22Rv1 (cell line): Measurements from ENCODE around the gene CDA.
"Not testable (repeated sequence)": the region's sequence is repeated elsewhere in the genome, so short reads cannot be mapped to it uniquely, and the experiment has no call there.

Source experiments
- H3K27ac ChIP-seq: fragments of 450-650 bp; 2 replicates; pipeline ENCODE4 v1.5.1; 2017
- ZFX ChIP-seq: fragments of 450-650 bp; IDR thresholded peaks from 2 replicates; pipeline ENCODE4 v1.6.1; 2017; ENCODE audit warnings: antibody characterized with exemption, borderline replicate concordance
- TF ChIP-seq, protein P1 (sequence below): fragments of 450-650 bp; IDR thresholded peaks from 2 replicates; pipeline ENCODE4 v1.5.1; 2017; ENCODE audit warnings: mild to moderate bottlenecking

CDA gene

DNA sequence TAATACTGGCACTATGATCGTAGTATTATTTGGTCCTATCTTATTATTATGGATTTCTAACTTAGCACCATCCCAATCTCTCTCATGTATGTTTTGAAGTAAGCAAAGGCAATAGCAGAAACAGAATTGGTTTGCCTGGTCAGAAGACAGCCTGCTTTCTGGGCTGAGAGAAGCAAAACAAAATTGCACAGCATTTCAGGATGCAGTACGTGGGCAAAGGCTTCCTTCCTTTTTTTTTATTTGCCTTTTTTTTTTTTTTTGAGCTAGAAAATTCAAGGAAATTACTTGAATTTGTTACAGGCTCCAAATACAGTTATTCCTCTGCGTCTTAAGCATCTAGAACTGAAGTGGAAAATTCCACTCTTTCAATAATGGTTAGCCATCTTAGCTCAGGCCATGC is 8.8 kb downstream of the CDA start:
- H3K27ac ChIP-seq, result no peak overlapping the region
- TF ChIP-seq, protein P1, sequence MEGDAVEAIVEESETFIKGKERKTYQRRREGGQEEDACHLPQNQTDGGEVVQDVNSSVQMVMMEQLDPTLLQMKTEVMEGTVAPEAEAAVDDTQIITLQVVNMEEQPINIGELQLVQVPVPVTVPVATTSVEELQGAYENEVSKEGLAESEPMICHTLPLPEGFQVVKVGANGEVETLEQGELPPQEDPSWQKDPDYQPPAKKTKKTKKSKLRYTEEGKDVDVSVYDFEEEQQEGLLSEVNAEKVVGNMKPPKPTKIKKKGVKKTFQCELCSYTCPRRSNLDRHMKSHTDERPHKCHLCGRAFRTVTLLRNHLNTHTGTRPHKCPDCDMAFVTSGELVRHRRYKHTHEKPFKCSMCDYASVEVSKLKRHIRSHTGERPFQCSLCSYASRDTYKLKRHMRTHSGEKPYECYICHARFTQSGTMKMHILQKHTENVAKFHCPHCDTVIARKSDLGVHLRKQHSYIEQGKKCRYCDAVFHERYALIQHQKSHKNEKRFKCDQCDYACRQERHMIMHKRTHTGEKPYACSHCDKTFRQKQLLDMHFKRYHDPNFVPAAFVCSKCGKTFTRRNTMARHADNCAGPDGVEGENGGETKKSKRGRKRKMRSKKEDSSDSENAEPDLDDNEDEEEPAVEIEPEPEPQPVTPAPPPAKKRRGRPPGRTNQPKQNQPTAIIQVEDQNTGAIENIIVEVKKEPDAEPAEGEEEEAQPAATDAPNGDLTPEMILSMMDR, result no peak
- no peak for TF ChIP-seq ZFX

DNA sequence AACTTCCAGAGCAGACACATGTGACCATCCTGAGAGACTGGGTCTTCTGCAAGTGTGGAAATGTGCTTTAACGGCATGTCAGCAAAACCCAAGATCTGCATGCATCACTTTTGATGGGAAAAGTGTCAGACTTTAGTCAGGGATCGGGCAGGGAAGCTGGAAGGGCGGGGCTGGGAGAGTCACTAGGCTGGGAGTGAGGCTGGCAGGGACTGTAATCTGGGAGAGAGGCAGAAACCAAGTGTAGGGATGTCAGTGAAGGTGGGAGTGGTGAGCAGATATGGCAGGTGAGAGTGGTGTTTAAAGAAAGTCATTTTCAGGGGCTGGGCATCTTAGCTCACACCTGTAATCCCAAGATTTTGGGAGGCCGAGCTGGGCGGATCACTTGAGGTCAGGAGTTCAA is 11.3 kb downstream of the CDA start:
- no peak overlapping the region for H3K27ac ChIP-seq
- TF ChIP-seq ZFX, result no peak

DNA sequence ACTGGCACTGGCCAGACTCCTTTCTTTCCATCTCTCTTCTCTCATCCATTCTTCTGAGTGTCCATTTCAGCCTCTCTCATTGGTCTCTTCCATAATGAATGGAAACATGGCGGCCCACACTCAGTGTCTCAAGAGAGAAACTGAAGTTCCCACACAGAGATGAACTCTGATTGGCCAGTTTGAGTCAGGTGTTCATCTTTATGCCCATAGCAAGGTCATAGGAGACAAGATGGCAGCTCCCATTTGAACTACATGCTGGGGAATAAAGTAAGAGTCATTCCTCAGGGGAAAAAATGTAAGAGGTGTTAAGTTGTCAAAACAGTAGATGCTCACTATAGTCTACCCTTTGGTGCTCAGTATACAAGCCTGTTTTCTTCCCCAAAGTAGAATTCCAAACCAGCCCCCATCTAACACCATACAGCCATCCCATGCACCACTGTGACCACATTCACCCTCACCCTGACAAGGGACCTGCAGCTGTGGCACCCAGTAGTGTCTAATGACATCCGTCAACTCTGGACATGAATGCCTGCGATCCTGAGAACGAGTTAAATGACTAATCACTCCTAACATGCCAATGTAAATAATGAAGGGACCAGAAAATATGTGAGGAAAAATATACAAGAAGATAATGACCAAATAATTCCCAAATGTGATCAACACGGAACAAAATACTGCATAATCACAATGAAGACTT is 12.4 kb downstream of the CDA start:
- no peak for TF ChIP-seq ZFX
- TF ChIP-seq, protein P1, result no peak
- H3K27ac ChIP-seq, result no peak overlapping the region

DNA sequence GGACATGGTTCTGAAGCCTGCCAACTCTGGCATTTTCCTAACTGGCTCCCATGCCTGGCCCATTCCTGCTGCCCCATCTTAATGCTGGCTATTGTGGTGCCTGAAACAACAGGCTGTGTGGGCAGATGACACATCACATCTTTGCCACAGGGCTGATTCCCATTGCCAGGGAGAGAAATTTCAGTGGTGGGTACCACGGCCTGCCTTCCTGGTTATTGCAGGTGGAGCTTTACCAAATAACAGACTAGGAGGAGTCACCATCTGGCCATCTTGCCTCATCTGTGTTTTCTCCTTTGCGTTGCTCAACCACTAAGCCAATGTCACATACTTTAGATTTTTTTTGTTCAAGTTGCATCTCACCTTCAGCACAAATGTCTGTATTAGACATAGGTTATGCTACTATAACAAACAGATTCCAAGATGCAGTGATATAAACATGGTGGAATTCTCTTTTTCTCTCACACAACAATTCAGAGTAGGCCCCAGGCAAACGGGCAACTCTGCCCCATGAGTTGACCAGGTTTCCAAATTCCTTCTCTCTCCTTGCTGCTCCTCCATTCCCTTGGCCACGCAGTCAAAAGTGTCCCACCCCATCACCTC is 14.1 kb downstream of the CDA start:
- TF ChIP-seq ZFX, result no peak
- TF ChIP-seq, protein P1, result no peak
- H3K27ac ChIP-seq, result no peak overlapping the region

DNA sequence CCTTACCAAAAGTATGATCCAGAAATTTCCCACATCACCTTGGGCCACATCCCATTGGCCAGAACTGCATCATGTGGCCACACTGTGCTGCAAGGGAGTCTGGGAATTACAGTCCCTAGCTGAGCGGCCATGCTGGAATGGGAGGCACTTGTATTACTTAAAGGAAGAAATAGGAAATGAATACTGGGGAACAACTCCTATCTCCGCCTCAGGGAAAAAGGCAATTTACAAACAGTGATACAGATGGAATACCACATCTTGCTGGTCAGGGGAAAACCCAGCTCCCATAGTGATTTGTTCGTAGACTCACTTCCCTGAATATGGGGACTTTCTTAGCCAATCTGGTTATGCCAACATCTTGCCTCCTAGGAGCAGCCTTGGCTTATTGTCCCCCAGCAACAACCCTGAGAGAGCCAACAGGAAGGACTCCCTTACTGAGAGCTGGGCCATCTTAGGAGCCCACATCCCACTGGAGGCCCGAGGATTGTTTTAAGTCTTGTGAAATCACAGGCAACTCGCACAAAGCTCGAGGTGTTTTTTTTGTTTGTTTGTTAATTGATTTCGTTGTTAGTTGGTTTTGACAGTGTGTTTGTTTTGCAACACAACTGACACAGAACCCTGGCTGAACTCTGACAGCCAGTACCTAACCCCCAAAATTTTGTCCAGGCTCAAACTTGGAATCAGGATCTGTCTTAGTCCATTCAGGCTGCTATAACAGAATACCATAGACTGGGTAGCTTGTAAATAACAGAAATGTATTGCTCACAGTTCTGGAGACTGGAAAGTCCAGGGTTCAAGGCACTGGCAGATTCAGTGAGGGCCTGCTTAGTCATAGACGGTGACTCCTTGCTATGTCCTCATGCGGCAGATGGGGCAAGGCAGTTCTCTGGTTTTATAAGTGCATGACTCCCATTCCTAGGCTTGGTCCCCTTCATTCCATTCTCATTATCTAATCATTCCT is 14.9 kb downstream of the CDA start:
- no peak for TF ChIP-seq ZFX
- TF ChIP-seq, protein P1, result no peak
- no peak overlapping the region for H3K27ac ChIP-seq

DNA sequence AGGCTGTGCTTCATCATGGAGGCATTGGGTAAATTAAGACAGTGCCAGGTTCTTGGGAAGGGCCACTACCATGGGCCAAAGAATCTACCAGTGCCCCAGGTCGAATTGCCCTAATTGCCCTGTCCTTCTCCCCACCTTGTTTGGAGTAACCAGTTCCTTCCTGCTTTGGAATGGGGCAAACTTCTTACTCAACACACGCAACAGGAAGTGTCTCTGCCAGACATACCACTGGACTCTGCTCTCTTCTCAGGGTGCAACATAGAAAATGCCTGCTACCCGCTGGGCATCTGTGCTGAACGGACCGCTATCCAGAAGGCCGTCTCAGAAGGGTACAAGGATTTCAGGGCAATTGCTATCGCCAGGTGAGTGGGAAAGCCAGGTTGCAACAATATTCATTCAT is 15.8 kb downstream of the CDA start:
- H3K27ac ChIP-seq, result no peak overlapping the region
- no peak for TF ChIP-seq ZFX
- TF ChIP-seq, protein P1, result no peak

DNA sequence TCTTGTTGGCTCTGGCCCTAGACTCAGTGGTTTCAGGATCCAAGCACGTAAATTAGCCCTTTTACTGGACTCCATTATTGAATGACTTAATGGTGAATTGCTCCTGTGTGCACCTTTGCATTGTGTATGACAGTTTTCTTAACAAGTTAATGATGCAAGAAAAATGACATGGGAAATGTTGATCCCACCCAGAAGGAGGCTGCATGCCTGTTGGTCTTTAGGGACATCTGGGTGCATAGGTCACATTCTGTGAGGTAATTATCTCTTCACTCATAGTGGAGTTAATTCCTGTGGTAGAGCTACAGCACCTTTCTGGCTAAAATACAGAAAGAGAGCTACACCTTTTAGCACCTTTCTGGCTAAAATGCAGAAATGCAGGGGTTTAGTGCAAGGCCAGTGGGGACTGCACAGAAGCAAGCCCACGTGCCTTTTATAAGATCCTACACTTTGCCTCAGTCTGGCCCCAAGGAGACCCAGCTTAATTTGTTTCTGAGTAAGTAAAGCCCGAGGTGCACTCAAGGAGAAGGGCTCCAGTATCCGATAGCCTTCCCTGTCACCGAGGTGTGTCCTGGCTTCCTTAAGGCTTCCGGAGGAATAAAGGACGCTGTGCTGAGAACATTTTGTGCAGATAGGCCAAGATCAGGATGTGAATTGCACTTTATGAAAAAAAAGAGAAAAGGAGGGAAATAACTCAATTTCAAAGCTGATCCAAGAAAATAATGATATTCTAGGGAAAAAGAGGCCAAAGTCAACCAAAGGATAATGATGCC is 18.1 kb downstream of the CDA start:
- H3K27ac ChIP-seq, result not testable (repeated sequence)
